ENCODE measurements around the gene PLA1A. TPM values are rescaled to one million over a fixed set of nuclear protein-coding genes. Genes with fewer than 3 reads are reported as not detected.

The PLA1A gene
- polyA plus RNA-seq, 1 of the 3 experiments (the other 2 are of a cell fraction), result not detected

- Histone ChIP-seq H3K27me3 (ENCODE audit: insufficient read depth) (no peaks in the 10 kb centered on the region), H4K20me1 (ENCODE audit: insufficient read depth) (no peaks in the 10 kb centered on the region), H3K9me3 (no peaks in the 10 kb centered on the region), H3K9ac (no peak overlapping the region), H3K27ac (ENCODE audit: low read depth in 2 of 2, low read length in 1 of 2) (no peak overlapping the region), H3K9me2 (no peaks in the 10 kb centered on the region), H2AFZ (ENCODE audit: low read depth) (no peak overlapping the region), H3K36me3 (replicated peaks in 1 of 2; ENCODE audit: control insufficient read depth in 1 of 2, insufficient read depth in 2 of 2, low read length in 1 of 2) (no peaks in the 10 kb centered on the region), H3K4me3 (ENCODE audit: low read depth in 2 of 2, low read length in 1 of 2) (no peak overlapping the region), H3F3A (replicated peaks; ENCODE audit: insufficient read depth) (no peaks in the 10 kb centered on the region), H3K4me2 (no peak overlapping the region), H3K4me1 (ENCODE audit: control insufficient read depth in 1 of 2, insufficient read depth in 2 of 2, low read depth in 1 of 2, low read length in 1 of 2) (peaks cover 5 to 14% of the 10 kb centered on the region in 2 experiments; a peak in 3 of 4 replicates), H3K79me2 (ENCODE audit: insufficient read depth) (no peaks in the 10 kb centered on the region)
- POLR2A ChIA-PET, result no interaction called here
- no peak for DNase-seq
- CTCF ChIA-PET, result interaction anchor here (1.6 kb wide), 1 partner anchor 62 kb away, joined by 4 read pairs; no protein-coding TSS in a partner anchor
- TF ChIP-seq NFIC (IDR thresholded peaks at IDR 0.05; ENCODE audit: borderline replicate concordance) (no peak), REST (IDR thresholded peaks at IDR 0.05; ENCODE audit: low read depth, low read length) (no peak), POLR2AphosphoS5 (IDR thresholded peaks at IDR 0.05; ENCODE audit: low read depth, low read length) (no peak), SMC3 (IDR thresholded peaks at IDR 0.05; ENCODE audit: low read depth, low read length) (no peak), USF2 (IDR thresholded peaks at IDR 0.05; ENCODE audit: borderline replicate concordance, low read depth, low read length) (no peak), GABPA (IDR thresholded peaks at IDR 0.05; ENCODE audit: low read depth) (no peak), CHD2 (IDR thresholded peaks at IDR 0.05; ENCODE audit: low read length, partially characterized antibody) (no peak)
- 87% methylated on average over 8 of the region's 8 CpGs for WGBS (ENCODE audit: low lambda C conversion rate)
These were observed 29.8 kb downstream of the PLA1A start for GRCh38 chr3:119627461-119627860.

GRCh38 chr3:119628390-119628789, 30.7 kb downstream of the PLA1A start:
- no peak overlapping the region for H3K9ac ChIP-seq
- WGBS (ENCODE audit: low lambda C conversion rate), result 89% methylated on average over 4 of the region's 4 CpGs
- peaks cover 5 to 19% of the 10 kb centered on the region in 2 experiments; a peak in 3 of 4 replicates for H3K4me1 ChIP-seq (ENCODE audit: control insufficient read depth in 1 of 2, insufficient read depth in 2 of 2, low read depth in 1 of 2, low read length in 1 of 2)
- CTCF ChIA-PET, result interaction anchor here (1.0 kb wide), 1 partner anchor 62 kb away, joined by 3 read pairs; no protein-coding TSS in a partner anchor
- no peaks in the 10 kb centered on the region for H3K9me2 ChIP-seq
- no peak overlapping the region for H3K27ac ChIP-seq (ENCODE audit: low read depth in 2 of 2, low read length in 1 of 2)
- no peaks in the 10 kb centered on the region for H3F3A ChIP-seq (replicated peaks; ENCODE audit: insufficient read depth)
- no peak overlapping the region for H3K4me2 ChIP-seq
- POLR2A ChIA-PET, result no interaction called here
- no peaks in the 10 kb centered on the region for H3K36me3 ChIP-seq (replicated peaks in 1 of 2; ENCODE audit: control insufficient read depth in 1 of 2, insufficient read depth in 2 of 2, low read length in 1 of 2)
- no peak overlapping the region for H3K4me3 ChIP-seq (ENCODE audit: low read depth in 2 of 2, low read length in 1 of 2)
- H3K9me3 ChIP-seq, result no peaks in the 10 kb centered on the region
- H3K27me3 ChIP-seq (ENCODE audit: insufficient read depth), result no peaks in the 10 kb centered on the region
- H2AFZ ChIP-seq (ENCODE audit: low read depth), result no peak overlapping the region
- DNase-seq, result no peak
- H3K79me2 ChIP-seq (ENCODE audit: insufficient read depth), result no peaks in the 10 kb centered on the region
- no peak for TF ChIP-seq FOXM1 (IDR thresholded peaks at IDR 0.05; ENCODE audit: low read depth)
- no peak for TF ChIP-seq USF1 (IDR thresholded peaks at IDR 0.05; ENCODE audit: borderline replicate concordance, low read depth)
- no peak for TF ChIP-seq USF2 (IDR thresholded peaks at IDR 0.05; ENCODE audit: borderline replicate concordance, low read depth, low read length)
- no peak for TF ChIP-seq TEAD4 (IDR thresholded peaks at IDR 0.05; ENCODE audit: borderline replicate concordance, insufficient read depth)
- TF ChIP-seq ELF1 (IDR thresholded peaks at IDR 0.05), result no peak
- no peak for TF ChIP-seq IRF3 (IDR thresholded peaks at IDR 0.05; ENCODE audit: low read depth, low read length)
- TF ChIP-seq RCOR1 (IDR thresholded peaks at IDR 0.05; ENCODE audit: low read length), result no peak
- TF ChIP-seq MEF2A (IDR thresholded peaks at IDR 0.05; ENCODE audit: borderline replicate concordance, low read depth), result no peak
- H4K20me1 ChIP-seq (ENCODE audit: insufficient read depth), result no peaks in the 10 kb centered on the region
